Mucosa of descending colon (tissue), 3 donors: ENCODE data around the gene LSM4. TPM values are rescaled to one million over a fixed set of nuclear protein-coding genes. Genes with fewer than 3 reads are reported as not detected.

Source experiments
- ATAC-seq: fragments of 200-7000 bp; cut with Tn5 transposase; one replicate; pipeline ENCODE4 v1.9.1; 2020; ENCODE audit warnings: mild to moderate bottlenecking, moderate library complexity
- DNase-seq, 3 donors: peaks; one replicate each; pipeline ENCODE4 v3.0.0-alpha.2; 2020
- H3K36me3 ChIP-seq: fragments of 200-600 bp; one replicate; pipeline ENCODE4 v1.8.0; 2021; ENCODE audit warnings: low read depth, mild to moderate bottlenecking
- H3K4me1 ChIP-seq: fragments of 200-600 bp; one replicate; pipeline ENCODE4 v1.8.0; 2021; ENCODE audit warnings: low read depth, mild to moderate bottlenecking
- H3K4me3 ChIP-seq: fragments of 200-600 bp; one replicate; pipeline ENCODE4 v1.8.0; 2021; ENCODE audit warnings: mild to moderate bottlenecking
- H3K9me3 ChIP-seq: fragments of 200-600 bp; one replicate; pipeline ENCODE4 v1.8.0; 2021; ENCODE audit warnings: mild to moderate bottlenecking
- CTCF ChIP-seq: fragments of 200-600 bp; IDR thresholded peaks from one replicate; pipeline ENCODE4 v1.8.0; 2022; ENCODE audit warnings: antibody characterized with exemption, mild to moderate bottlenecking
- intact Hi-C, 2 donors: fragments of 100-400 bp; cut with DNase I in 1 of 2; cut with micrococcal nuclease in 1 of 2; formaldehyde crosslinking; loops; one replicate each; pipeline versions ENCODE4 v1.11.0 to v1.11.1; 2022; cut with DNase I, micrococcal nuclease
- total RNA-seq, 3 donors: library from RNA; stranded (reverse); fragmentation: NEBNext Ultra II Directional in 2 of 3; extraction: Animal tissue kit (Norgen Biotek cat#: 25700) in 2 of 3; gene quantifications; one replicate each; pipeline versions ENCODE4 v1.2.1 to v1.2.4, GENCODE V29; 2021 to 2023
- donor health status: DM: no; HTN: no; CAD: no; lungs with moderate emphysema.
- donor health status: DM: no; HTN: no; CAD: no.
- donor health status: DM: no; HTN: yes; CAD: no.

Gene LSM4
- total RNA-seq, 3 donors from 2014 or later: 86.3 to 158 (median 124) TPM

DNA sequence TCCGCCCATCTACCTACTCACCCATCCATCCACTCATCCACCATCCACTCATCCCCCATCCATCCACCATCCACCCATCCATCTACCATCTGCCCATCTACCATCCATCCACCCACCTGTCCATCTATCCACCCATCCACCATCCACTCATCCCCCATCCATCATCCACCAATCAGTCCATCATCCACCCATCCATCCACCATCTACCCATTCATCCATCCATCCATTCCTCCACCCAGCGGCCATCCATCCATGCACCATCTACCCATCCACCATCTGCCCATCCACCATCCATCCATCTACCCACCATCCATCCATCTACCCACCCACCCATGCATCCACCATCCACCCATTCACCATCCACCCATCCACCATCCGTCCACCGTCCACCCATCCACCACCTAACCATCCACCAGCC lies 27.8 kb downstream of the LSM4 start:
- H3K9me3 ChIP-seq: no peaks in the 10 kb centered on the region
- intact Hi-C loops: no loop called here
- H3K4me1 ChIP-seq: peaks cover 20% of the 10 kb centered on the region
- TF ChIP-seq CTCF: no peak
- DNase-seq: no peak
- no peaks in the 10 kb centered on the region for H3K36me3 ChIP-seq
- H3K4me3 ChIP-seq: no peak overlapping the region
- ATAC-seq: no peak

DNA sequence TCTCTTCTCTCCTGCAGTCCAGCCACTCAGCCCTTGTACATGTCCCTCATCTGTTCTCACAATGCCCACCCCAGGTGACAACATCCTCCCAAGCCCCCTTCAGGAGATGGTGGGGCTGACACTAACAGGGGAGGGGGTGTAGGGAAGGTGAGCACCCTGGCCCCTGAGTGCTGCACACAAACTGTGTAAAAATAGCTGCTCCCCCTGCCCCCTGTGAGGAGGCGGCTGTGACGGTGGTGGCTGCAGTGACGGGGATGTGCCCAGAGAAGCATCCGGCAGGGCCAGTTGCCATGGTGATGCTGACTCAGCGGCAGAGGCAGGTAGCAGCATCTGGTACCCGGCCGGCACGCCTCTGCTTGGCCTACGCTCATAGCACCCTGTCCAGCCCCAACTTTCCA lies 28.4 kb downstream of the LSM4 start:
- Histone ChIP-seq H3K9me3 (no peaks in the 10 kb centered on the region), H3K4me1 (peaks cover 20% of the 10 kb centered on the region), H3K4me3 (no peak overlapping the region), H3K36me3 (no peaks in the 10 kb centered on the region)
- ATAC-seq (peak; percentile 2), DNase-seq (peak; percentile 70 to 92 (median 71))
- intact Hi-C loops: no loop called here
- no peak for TF ChIP-seq CTCF

GRCh38 chr19:18293642-18294466 lies 29.0 kb downstream of the LSM4 start:
- peaks cover 20% of the 10 kb centered on the region for H3K4me1 ChIP-seq
- no peaks in the 10 kb centered on the region for H3K9me3 ChIP-seq
- DNase-seq (peak in 1 of 3 donors; percentile 36), ATAC-seq (no peak)
- no peak for TF ChIP-seq CTCF
- intact Hi-C loops: no loop called here
- no peaks in the 10 kb centered on the region for H3K36me3 ChIP-seq
- H3K4me3 ChIP-seq: no peak overlapping the region

DNA sequence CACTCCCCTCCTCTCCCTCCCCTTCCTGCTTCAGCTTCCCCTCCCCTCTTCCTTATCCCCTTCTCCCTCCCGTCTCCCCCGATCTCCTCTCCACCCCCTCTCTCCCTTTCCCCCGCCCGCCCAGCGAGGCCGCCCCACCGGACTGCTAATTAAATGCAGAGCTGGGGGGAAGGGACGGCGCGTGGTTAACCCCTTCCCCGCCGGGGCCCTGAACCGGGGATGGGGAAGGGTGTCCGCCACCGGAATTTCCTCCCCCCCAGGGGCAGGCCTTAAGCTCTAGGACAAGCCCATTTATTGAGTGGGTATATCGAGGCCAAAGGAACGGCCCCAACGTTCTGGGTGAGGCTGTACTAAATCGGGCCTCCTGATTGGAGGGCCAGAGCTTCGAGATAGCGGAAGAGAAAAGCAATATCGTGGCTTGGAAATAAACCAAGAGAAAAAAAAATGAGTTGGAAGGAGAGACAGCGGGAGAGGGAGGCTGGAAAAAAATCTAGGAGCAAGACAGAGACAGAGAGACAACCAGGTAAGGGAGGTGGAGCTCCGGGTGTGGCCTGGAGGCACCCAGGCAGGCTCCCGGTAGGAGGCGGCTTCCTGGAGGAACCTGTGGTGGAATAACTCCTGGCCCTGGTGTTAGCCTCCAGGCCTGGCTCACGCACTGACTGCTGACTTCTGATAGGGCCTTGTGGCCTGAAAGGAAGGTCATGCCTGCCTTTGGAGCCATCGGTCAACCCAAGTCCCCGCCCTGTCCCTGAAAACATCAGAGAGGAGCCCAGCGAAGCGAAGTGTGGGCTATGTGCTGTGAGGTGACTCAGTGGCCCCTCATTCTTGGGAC lies 29.9 kb downstream of the LSM4 start:
- TF ChIP-seq CTCF: no peak
- no peaks in the 10 kb centered on the region for H3K9me3 ChIP-seq
- H3K4me1 ChIP-seq: peaks cover 20% of the 10 kb centered on the region
- no peaks in the 10 kb centered on the region for H3K36me3 ChIP-seq
- peak; percentile 81 to 89 (median 87) for DNase-seq
- H3K4me3 ChIP-seq: peak overlapping the region; percentile 14
- intact Hi-C loops: no loop called here
- peak; percentile 59 for ATAC-seq

DNA sequence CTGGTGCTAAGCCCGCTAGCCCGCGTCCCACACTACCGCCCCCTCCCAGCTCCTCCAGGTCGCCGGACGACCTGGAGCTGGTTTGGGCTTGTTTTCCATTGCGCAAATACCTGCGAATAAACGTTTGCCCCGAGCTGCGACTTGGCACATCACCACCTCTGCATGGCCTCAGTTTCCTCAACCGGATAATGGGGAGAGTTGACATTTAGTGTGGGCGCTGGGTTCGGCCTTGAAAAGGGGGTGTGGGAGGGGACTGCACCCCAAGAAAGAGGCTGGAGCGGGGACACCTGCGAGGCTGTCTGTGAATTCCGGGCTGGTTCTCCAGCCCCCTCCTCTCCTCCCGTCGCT lies 30.4 kb downstream of the LSM4 start:
- H3K36me3 ChIP-seq: no peaks in the 10 kb centered on the region
- intact Hi-C loops: no loop called here
- H3K9me3 ChIP-seq: no peaks in the 10 kb centered on the region
- TF ChIP-seq CTCF: no peak
- DNase-seq (peak in 1 of 3 donors; percentile 60), ATAC-seq (peak; percentile 35)
- H3K4me1 ChIP-seq: peaks cover 20% of the 10 kb centered on the region
- H3K4me3 ChIP-seq: peak overlapping the region; percentile 14
